ENCODE measurements around the gene RHBDL3.

GRCh38 chr17:32267690-32268205, 2.1 kb downstream of the RHBDL3 start:
- TF ChIP-seq CTCF (conservative IDR thresholded peaks at IDR 0.05; ENCODE audit: low read depth, low read length), result no peak
- no peak for TF ChIP-seq EZH2 (IDR thresholded peaks at IDR 0.05; ENCODE audit: low read length, unreplicated experiment)
